Breast epithelium (tissue), 3 donors: ENCODE data around the gene WIZ.

Experiments
- CTCF ChIP-seq, 3 donors: fragments of 450-650 bp; IDR thresholded peaks; one replicate each; pipeline ENCODE4 v1.5.1; 2016 to 2017; ENCODE audit warnings: antibody characterized with exemption in 3 of 3, mild to moderate bottlenecking in 3 of 3, moderate library complexity in 3 of 3
- POLR2AphosphoS5 ChIP-seq, 3 donors: sonication (generic); formaldehyde crosslinking; IDR thresholded peaks; one replicate each; pipeline ENCODE4 v1.6.1; 2017; ENCODE audit warnings: antibody characterized with exemption in 3 of 3

- TF ChIP-seq CTCF (IDR thresholded peaks at IDR 0.05) (no peak), POLR2AphosphoS5 (IDR thresholded peaks at IDR 0.05) (no peak)
Measured at GRCh38 chr19:15476325-15476724, 26.6 kb upstream of the WIZ start.
